SK-N-SH (cell line): ENCODE measurements around the gene SLC31A1. TPM values are rescaled to one million over a fixed set of nuclear protein-coding genes. Genes with fewer than 3 reads are reported as not detected.

Experiments
- CTCF ChIA-PET: fragments of 300-600, 350-600 bp; formaldehyde crosslinking; extraction: SDS; loops from one replicate; lab custom pipeline; 2021; lab: Yijun Ruan, JAX
- POLR2A ChIA-PET: fragments of 350-600 bp; sonication (Branson Sonifier 250); formaldehyde crosslinking; extraction: SDS; loops from one replicate; lab custom pipeline; 2020; ENCODE audit warnings: antibody characterized with exemption, inconsistent platforms; lab: Yijun Ruan, JAX
- DNase-seq: peaks from one replicate; pipeline ENCODE4 v3.0.0; 2012
- H2AFZ ChIP-seq: fragments of 200-600 bp; sonication (generic); 2 replicates; pipeline ENCODE4 v1.8.1; 2016; ENCODE audit warnings: antibody characterized with exemption, mild to moderate bottlenecking, low read depth
- H3F3A ChIP-seq: fragments of 200-600 bp; sonication (generic); replicated peaks from 2 replicates; pipeline ENCODE3; 2016; ENCODE audit warnings: antibody characterized with exemption, mild to moderate bottlenecking; ENCODE audit not compliant: insufficient read depth
- H3K27ac ChIP-seq, 2 experiments: fragments of 200-500 bp in 1 of 2; fragments of 200-600 bp in 1 of 2; sonication (Bioruptor generic) in 1 of 2; sonication (generic), shearing (Covaris generic) in 1 of 2; 2 replicates each; pipeline versions ENCODE4 v1.5.1 to v1.6.1; 2014 to 2016; ENCODE audit warnings: low read depth in 2 of 2, inconsistent platforms in 1 of 2, low read length in 1 of 2, mild to moderate bottlenecking in 1 of 2, mixed read lengths in 1 of 2
- H3K27me3 ChIP-seq: fragments of 200-600 bp; sonication (generic), shearing (Covaris generic); 2 replicates; pipeline ENCODE4 v1.6.1; 2016; ENCODE audit warnings: mixed run types; ENCODE audit not compliant: insufficient read depth
- H3K36me3 ChIP-seq, 2 experiments: fragments of 200-500 bp in 1 of 2; fragments of 200-600 bp in 1 of 2; sonication (Bioruptor generic) in 1 of 2; sonication (generic) in 1 of 2; replicated peaks in 1 of 2; 2 replicates each; pipeline versions ENCODE3 to v1.5.1; 2014 to 2016; ENCODE audit warnings: low read length in 1 of 2, mild to moderate bottlenecking in 1 of 2; ENCODE audit not compliant: insufficient read depth in 2 of 2, control insufficient read depth in 1 of 2
- H3K4me1 ChIP-seq, 2 experiments: fragments of 200-500 bp in 1 of 2; fragments of 200-600 bp in 1 of 2; sonication (Bioruptor generic) in 1 of 2; sonication (generic), shearing (Covaris generic) in 1 of 2; 2 replicates each; pipeline versions ENCODE4 v1.5.1 to v1.6.1; 2014 to 2016; ENCODE audit warnings: low read depth in 1 of 2, low read length in 1 of 2, mixed run types in 1 of 2; ENCODE audit not compliant: insufficient read depth in 2 of 2, control insufficient read depth in 1 of 2
- H3K4me2 ChIP-seq: fragments of 200-600 bp; sonication (generic), shearing (Covaris generic); 2 replicates; pipeline ENCODE4 v1.6.1; 2017; ENCODE audit warnings: mixed run types
- H3K4me3 ChIP-seq, 2 experiments: fragments of 200-500 bp in 1 of 2; fragments of 200-600 bp in 1 of 2; sonication (Bioruptor generic) in 1 of 2; sonication (generic), shearing (Covaris generic) in 1 of 2; 2 replicates each; pipeline versions ENCODE4 v1.5.1 to v1.8.1; 2014 to 2016; ENCODE audit warnings: low read depth in 2 of 2, inconsistent platforms in 1 of 2, low read length in 1 of 2, mild to moderate bottlenecking in 1 of 2, mixed read lengths in 1 of 2, moderate library complexity in 1 of 2
- H3K79me2 ChIP-seq: fragments of 200-600 bp; sonication (generic); 2 replicates; pipeline ENCODE4 v1.8.1; 2017; ENCODE audit warnings: mild to moderate bottlenecking; ENCODE audit not compliant: insufficient read depth
- H3K9ac ChIP-seq: fragments of 200-600 bp; sonication (generic); 2 replicates; pipeline ENCODE4 v1.6.1; 2017; ENCODE audit warnings: mixed run types
- H3K9me2 ChIP-seq: fragments of 200-600 bp; sonication (generic); 2 replicates; pipeline ENCODE4 v1.6.1; 2017; ENCODE audit warnings: mixed run types
- H3K9me3 ChIP-seq: fragments of 200-600 bp; sonication (generic); 2 replicates; pipeline ENCODE4 v1.6.1; 2017; ENCODE audit warnings: mixed run types, mild to moderate bottlenecking, moderate library complexity
- H4K20me1 ChIP-seq: fragments of 200-600 bp; sonication (generic); 2 replicates; pipeline ENCODE4 v1.6.1; 2017; ENCODE audit warnings: mild to moderate bottlenecking, mixed run types; ENCODE audit not compliant: insufficient read depth
- ELF1 ChIP-seq: IDR thresholded peaks from 2 replicates; pipeline ENCODE4 v1.4.0; 2012
- EP300 ChIP-seq, 2 experiments: IDR thresholded peaks; 2 replicates each; pipeline versions ENCODE4 v1.4.0 to v1.6.1; 2012; ENCODE audit warnings: borderline replicate concordance in 1 of 2, low read depth in 1 of 2, low read length in 1 of 2
- FOXM1 ChIP-seq: IDR thresholded peaks from 2 replicates; pipeline ENCODE4 v1.4.0; 2012; ENCODE audit warnings: low read depth, mild to moderate bottlenecking
- GABPA ChIP-seq: IDR thresholded peaks from 2 replicates; pipeline ENCODE4 v1.4.0; 2012; ENCODE audit warnings: low read depth, mild to moderate bottlenecking
- GATA2 ChIP-seq: sonication (generic); formaldehyde crosslinking; IDR thresholded peaks from 2 replicates; pipeline ENCODE4 v1.5.0; 2020; ENCODE audit warnings: mild to moderate bottlenecking, missing genetic modification reagents
- MEF2A ChIP-seq: IDR thresholded peaks from 2 replicates; pipeline ENCODE4 v1.4.0; 2012; ENCODE audit warnings: low read depth, borderline replicate concordance
- MXI1 ChIP-seq: IDR thresholded peaks from 2 replicates; pipeline ENCODE4 v1.6.1; 2012; ENCODE audit warnings: mild to moderate bottlenecking, low read depth, low read length, improper control_type of control experiment
- NRF1 ChIP-seq: IDR thresholded peaks from 2 replicates; pipeline ENCODE4 v1.6.1; 2012; ENCODE audit warnings: low read depth, mild to moderate bottlenecking, low read length
- RAD21 ChIP-seq: IDR thresholded peaks from 2 replicates; pipeline ENCODE4 v1.6.1; 2012; ENCODE audit warnings: mild to moderate bottlenecking, low read length
- RCOR1 ChIP-seq: fragments of 150-350 bp; IDR thresholded peaks from 2 replicates; pipeline ENCODE4 v1.6.1; 2017; ENCODE audit warnings: antibody characterized with exemption, low read length
- RXRA ChIP-seq: IDR thresholded peaks from 2 replicates; pipeline ENCODE4 v1.4.0; 2012; ENCODE audit warnings: low read depth, mild to moderate bottlenecking, borderline replicate concordance
- TCF12 ChIP-seq: IDR thresholded peaks from 2 replicates; pipeline ENCODE4 v1.4.0; 2012
- TEAD4 ChIP-seq: IDR thresholded peaks from 2 replicates; pipeline ENCODE4 v1.4.0; 2012; ENCODE audit warnings: mild to moderate bottlenecking, borderline replicate concordance; ENCODE audit not compliant: insufficient read depth
- YY1 ChIP-seq: IDR thresholded peaks from 2 replicates; pipeline ENCODE4 v1.4.0; 2012; ENCODE audit warnings: low read depth, mild to moderate bottlenecking
- WGBS: methylation state at CpG from one replicate; pipeline ENCODE4 v1.1.6; 2017; ENCODE audit warnings: low lambda C conversion rate; 5-methylcytosine and 5-hydroxymethylcytosine counted together
- polyA plus RNA-seq, 3 experiments: library from polyadenylated mRNA; depleted of rRNA; stranded (reverse); fragments of >200 nt; gene quantifications; 2 replicates each; pipeline ENCODE4 v1.2.3, GENCODE V29; 2012
- TF ChIP-seq, protein P1 (sequence below): IDR thresholded peaks from 2 replicates; pipeline ENCODE4 v1.4.0; 2012; ENCODE audit warnings: low read depth
- TF ChIP-seq, protein P2 (sequence below): fragments of 150-350 bp; IDR thresholded peaks from 2 replicates; pipeline ENCODE4 v1.6.1; 2016; ENCODE audit warnings: mild to moderate bottlenecking, low read depth, low read length
- TF ChIP-seq, protein P3 (sequence below): fragments of 150-350 bp; IDR thresholded peaks from 2 replicates; pipeline ENCODE4 v1.6.1; 2017; ENCODE audit warnings: antibody characterized with exemption, low read length, low read depth, borderline replicate concordance
- TF ChIP-seq, protein P4 (sequence below): IDR thresholded peaks from 2 replicates; pipeline ENCODE4; 2012
- TF ChIP-seq, protein P5 (sequence below): IDR thresholded peaks from 2 replicates; pipeline ENCODE4 v1.4.0; 2012; ENCODE audit warnings: low read depth, borderline replicate concordance

Gene SLC31A1
- polyA plus RNA-seq, 1 of the 3 experiments (the other 2 are of a cell fraction) = 7.7 TPM

DNA sequence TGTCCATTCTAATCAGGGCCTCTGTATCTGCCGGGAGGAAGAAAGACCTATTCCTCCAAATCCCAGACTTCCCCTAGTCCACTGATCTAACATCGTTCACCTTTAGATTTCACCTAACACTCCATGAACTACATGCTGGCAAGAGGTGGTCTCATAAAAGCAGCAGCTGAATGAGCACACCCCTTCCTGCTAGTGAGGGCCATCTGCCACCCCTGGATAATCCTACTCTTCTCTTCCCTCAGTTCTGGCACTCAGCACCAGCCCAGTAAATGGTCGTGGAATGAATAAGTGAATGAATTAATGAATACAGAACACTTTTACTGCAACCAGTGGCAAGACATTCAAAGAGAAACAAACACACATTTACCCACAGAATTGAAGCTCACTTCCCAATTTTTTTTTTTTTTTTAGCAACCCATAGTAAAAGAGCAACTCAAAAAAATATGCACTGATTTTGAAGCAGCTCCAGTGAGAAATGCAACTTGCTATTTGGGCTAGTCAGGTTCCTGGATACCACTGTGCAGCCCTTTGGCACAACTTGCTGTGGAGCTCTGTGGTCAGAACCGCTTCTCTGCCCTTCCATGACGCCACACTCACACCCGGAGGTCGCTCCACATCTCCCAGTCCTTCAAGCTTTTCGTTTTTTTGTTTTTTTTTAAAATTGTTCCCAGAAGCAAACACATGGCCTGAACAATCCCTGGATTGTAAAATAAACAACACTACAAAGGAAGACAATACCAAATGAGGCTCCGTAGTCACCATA lies 75.6 kb downstream of the SLC31A1 start:
- H2AFZ ChIP-seq = no peak overlapping the region
- WGBS = 73% methylated on average over 9 of the region's 9 CpGs
- no peak overlapping the region for H3K4me2 ChIP-seq
- H3K27ac ChIP-seq = no peak overlapping the region
- no peaks in the 10 kb centered on the region for H3K79me2 ChIP-seq
- DNase-seq = no peak
- POLR2A ChIA-PET = interaction anchor here (0.5 to 1.2 kb wide), 5 partner anchors 21 to 1427 kb away, joined by 3 to 5 read pairs (median 3); partner anchors contain the start of genes CDC26 and PRPF4
- H3K4me1 ChIP-seq = no peaks in the 10 kb centered on the region
- TF ChIP-seq, protein P1, sequence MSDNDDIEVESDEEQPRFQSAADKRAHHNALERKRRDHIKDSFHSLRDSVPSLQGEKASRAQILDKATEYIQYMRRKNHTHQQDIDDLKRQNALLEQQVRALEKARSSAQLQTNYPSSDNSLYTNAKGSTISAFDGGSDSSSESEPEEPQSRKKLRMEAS = no peak
- TF ChIP-seq TEAD4 = no peak
- no peak for TF ChIP-seq GABPA
- TF ChIP-seq EP300 (IDR thresholded peaks at IDR 0.05; ENCODE audit: borderline replicate concordance in 1 of 2, low read depth in 1 of 2, low read length in 1 of 2) = no peak
- no peak for TF ChIP-seq YY1
- TF ChIP-seq MXI1 = no peak
- TF ChIP-seq, protein P2, sequence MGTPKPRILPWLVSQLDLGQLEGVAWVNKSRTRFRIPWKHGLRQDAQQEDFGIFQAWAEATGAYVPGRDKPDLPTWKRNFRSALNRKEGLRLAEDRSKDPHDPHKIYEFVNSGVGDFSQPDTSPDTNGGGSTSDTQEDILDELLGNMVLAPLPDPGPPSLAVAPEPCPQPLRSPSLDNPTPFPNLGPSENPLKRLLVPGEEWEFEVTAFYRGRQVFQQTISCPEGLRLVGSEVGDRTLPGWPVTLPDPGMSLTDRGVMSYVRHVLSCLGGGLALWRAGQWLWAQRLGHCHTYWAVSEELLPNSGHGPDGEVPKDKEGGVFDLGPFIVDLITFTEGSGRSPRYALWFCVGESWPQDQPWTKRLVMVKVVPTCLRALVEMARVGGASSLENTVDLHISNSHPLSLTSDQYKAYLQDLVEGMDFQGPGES = no peak
- TF ChIP-seq ELF1 = no peak
- TF ChIP-seq FOXM1 = no peak
- TF ChIP-seq, protein P3, sequence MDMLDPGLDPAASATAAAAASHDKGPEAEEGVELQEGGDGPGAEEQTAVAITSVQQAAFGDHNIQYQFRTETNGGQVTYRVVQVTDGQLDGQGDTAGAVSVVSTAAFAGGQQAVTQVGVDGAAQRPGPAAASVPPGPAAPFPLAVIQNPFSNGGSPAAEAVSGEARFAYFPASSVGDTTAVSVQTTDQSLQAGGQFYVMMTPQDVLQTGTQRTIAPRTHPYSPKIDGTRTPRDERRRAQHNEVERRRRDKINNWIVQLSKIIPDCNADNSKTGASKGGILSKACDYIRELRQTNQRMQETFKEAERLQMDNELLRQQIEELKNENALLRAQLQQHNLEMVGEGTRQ = no peak
- TF ChIP-seq TCF12 = no peak
- TF ChIP-seq MEF2A = no peak
- no peak for TF ChIP-seq RCOR1
- TF ChIP-seq NRF1 = no peak
- no peak for TF ChIP-seq RXRA
- TF ChIP-seq GATA2 (CRISPR knock-in tag) = no peak
- TF ChIP-seq, protein P4, sequence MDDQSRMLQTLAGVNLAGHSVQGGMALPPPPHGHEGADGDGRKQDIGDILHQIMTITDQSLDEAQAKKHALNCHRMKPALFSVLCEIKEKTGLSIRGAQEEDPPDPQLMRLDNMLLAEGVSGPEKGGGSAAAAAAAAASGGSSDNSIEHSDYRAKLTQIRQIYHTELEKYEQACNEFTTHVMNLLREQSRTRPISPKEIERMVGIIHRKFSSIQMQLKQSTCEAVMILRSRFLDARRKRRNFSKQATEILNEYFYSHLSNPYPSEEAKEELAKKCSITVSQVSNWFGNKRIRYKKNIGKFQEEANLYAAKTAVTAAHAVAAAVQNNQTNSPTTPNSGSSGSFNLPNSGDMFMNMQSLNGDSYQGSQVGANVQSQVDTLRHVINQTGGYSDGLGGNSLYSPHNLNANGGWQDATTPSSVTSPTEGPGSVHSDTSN = no peak
- TF ChIP-seq RAD21 = no peak
- TF ChIP-seq, protein P5, sequence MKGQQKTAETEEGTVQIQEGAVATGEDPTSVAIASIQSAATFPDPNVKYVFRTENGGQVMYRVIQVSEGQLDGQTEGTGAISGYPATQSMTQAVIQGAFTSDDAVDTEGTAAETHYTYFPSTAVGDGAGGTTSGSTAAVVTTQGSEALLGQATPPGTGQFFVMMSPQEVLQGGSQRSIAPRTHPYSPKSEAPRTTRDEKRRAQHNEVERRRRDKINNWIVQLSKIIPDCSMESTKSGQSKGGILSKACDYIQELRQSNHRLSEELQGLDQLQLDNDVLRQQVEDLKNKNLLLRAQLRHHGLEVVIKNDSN = no peak
- TF ChIP-seq, all 33 proteins: peak for 0
- H3K36me3 ChIP-seq = peaks cover 10 to 15% of the 10 kb centered on the region in 2 experiments
- H3K9me3 ChIP-seq = no peaks in the 10 kb centered on the region
- CTCF ChIA-PET = interaction anchor here (1.0 to 3.8 kb wide), 6 partner anchors 9 to 294 kb away, joined by 3 to 14 read pairs (median 3); partner anchors contain the start of genes ALAD and CDC26
- H3K9ac ChIP-seq = no peak overlapping the region
- H3K4me3 ChIP-seq = no peak overlapping the region
- no peaks in the 10 kb centered on the region for H4K20me1 ChIP-seq
- no peaks in the 10 kb centered on the region for H3K27me3 ChIP-seq
- peaks cover 15% of the 10 kb centered on the region for H3F3A ChIP-seq
- H3K9me2 ChIP-seq = no peaks in the 10 kb centered on the region
